ENCODE measurements around the gene SLC6A11. TPM values are rescaled to one million over a fixed set of nuclear protein-coding genes. Genes with fewer than 3 reads are reported as not detected.

The SLC6A11 gene
- polyA plus RNA-seq, 4 donors: 0.04 TPM; not detected in 3

DNA sequence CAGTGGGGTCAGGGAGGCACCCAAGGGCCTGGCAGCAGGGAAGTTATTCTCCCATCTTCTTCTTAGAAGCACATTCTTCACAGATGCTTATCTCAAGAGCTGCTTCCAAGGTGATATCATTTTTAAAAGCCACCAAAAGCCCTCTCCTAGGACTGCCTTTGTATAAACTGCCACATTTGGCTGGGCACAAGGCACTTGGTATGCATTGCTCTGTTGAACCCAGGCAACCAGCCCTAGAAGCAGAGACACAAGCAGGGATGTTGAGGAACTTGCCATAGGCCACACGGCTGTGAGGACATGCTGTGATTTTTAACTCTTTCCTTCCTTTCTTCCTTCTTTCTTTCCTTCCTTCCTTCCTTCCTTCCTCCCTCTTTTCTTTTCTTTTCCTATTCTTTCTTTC, 169.2 kb downstream of the SLC6A11 start:
- no peaks in the 10 kb centered on the region for H3K4me1 ChIP-seq (ENCODE audit: control insufficient read depth in 3 of 3, insufficient read depth in 2 of 3, low read depth in 1 of 3, low read length in 2 of 3)
- no peak for FAIRE-seq

DNA sequence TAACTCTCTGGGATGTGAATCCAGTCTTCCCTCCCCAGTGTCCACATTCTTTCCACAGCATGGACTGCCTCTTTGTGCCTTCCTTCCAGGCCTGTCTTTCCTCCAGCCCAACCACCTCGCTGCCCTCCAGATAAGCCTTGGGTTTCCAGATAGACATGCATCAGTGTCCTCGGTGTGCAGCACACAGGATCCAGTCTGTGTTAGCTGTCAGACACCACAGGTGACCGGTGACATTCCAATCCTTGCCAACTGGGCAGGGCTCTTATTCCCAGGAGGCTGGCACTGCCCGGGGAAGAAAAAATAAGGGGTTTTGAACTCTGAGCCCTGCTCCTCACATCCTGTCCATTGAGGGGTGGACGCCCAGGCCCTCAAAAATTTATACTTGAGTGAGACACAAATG, 170.6 kb downstream of the SLC6A11 start:
- Histone ChIP-seq H3K36me3 (ENCODE audit: control insufficient read depth in 3 of 3, insufficient read depth in 2 of 3, low read depth in 1 of 3, low read length in 3 of 3) (no peaks in the 10 kb centered on the region), H3K4me3 (ENCODE audit: low read depth in 1 of 3, low read length in 3 of 3) (no peak overlapping the region), H3K27ac (ENCODE audit: low read depth in 1 of 3, low read length in 2 of 3) (no peak overlapping the region), H3K4me1 (ENCODE audit: control insufficient read depth in 3 of 3, insufficient read depth in 2 of 3, low read depth in 1 of 3, low read length in 2 of 3) (no peaks in the 10 kb centered on the region), H3K9me3 (ENCODE audit: control insufficient read depth in 2 of 2, insufficient read depth in 1 of 2, low read depth in 1 of 2, low read length in 1 of 2) (no peaks in the 10 kb centered on the region), H3K27me3 (ENCODE audit: control insufficient read depth in 3 of 3, insufficient read depth in 3 of 3, low read length in 3 of 3) (peaks cover 0 to 20% (median 6%) of the 10 kb centered on the region in 3 donors)
- DNase-seq: no peak
- no peak for FAIRE-seq
- 72 to 82% (median 74%) methylated on average over 5 of the region's 5 CpGs for WGBS, 3 donors

More for the DNA sequence above, 169.2 kb downstream of the SLC6A11 start:
- no peak for DNase-seq
- 42 to 47% (median 47%) methylated on average over 1 of the region's 1 CpG for WGBS, 3 donors
- H3K27ac ChIP-seq (ENCODE audit: low read depth in 1 of 3, low read length in 2 of 3): no peak overlapping the region
- H3K36me3 ChIP-seq (ENCODE audit: control insufficient read depth in 3 of 3, insufficient read depth in 2 of 3, low read depth in 1 of 3, low read length in 3 of 3): no peaks in the 10 kb centered on the region
- peaks cover 0 to 8% (median 4%) of the 10 kb centered on the region in 3 donors for H3K27me3 ChIP-seq (ENCODE audit: control insufficient read depth in 3 of 3, insufficient read depth in 3 of 3, low read length in 3 of 3)
- H3K4me3 ChIP-seq (ENCODE audit: low read depth in 1 of 3, low read length in 3 of 3): no peak overlapping the region
- H3K9me3 ChIP-seq (ENCODE audit: control insufficient read depth in 2 of 2, insufficient read depth in 1 of 2, low read depth in 1 of 2, low read length in 1 of 2): no peaks in the 10 kb centered on the region

DNA sequence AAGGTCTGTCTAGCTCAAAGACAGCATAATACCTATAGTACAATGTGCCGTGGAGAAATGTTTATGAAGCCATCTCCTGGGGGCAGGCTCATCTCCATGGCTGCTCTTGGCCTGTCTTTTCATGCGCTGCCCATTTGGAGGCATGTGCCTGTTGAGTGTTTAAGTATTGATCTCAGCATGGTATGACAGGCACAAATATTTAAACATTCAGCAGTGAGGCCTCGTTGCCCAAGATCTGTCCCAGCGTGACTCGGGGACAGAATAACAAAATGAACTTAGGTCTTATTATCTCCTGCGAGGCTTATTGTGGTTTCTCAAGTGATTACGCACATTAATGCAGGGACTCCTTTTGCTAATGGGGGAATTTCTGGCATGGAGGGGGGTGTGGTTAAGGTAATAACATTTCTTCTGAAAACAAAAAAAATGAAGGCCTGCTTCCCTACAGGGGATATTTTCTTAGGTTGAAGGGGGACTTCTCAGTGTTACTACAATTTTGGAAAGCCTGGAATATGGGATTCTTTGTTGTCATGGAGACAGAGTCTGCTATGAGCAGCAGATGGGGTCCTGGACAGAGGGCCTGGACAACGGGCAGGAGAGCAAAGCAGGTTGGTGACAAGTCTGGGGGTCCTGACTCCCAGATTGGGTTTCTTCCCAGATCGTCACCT, 172.1 kb downstream of the SLC6A11 start:
- 56 to 66% (median 62%) methylated on average over 9 of the region's 9 CpGs for WGBS, 3 donors
- no peaks in the 10 kb centered on the region for H3K9me3 ChIP-seq (ENCODE audit: control insufficient read depth in 2 of 2, insufficient read depth in 1 of 2, low read depth in 1 of 2, low read length in 1 of 2)
- no peak overlapping the region for H3K4me3 ChIP-seq (ENCODE audit: low read depth in 1 of 3, low read length in 3 of 3)
- peaks cover 0 to 29% (median 6%) of the 10 kb centered on the region in 3 donors for H3K27me3 ChIP-seq (ENCODE audit: control insufficient read depth in 3 of 3, insufficient read depth in 3 of 3, low read length in 3 of 3)
- no peaks in the 10 kb centered on the region for H3K36me3 ChIP-seq (ENCODE audit: control insufficient read depth in 3 of 3, insufficient read depth in 2 of 3, low read depth in 1 of 3, low read length in 3 of 3)
- no peaks in the 10 kb centered on the region for H3K4me1 ChIP-seq (ENCODE audit: control insufficient read depth in 3 of 3, insufficient read depth in 2 of 3, low read depth in 1 of 3, low read length in 2 of 3)
- no peak for DNase-seq
- no peak overlapping the region for H3K27ac ChIP-seq (ENCODE audit: low read depth in 1 of 3, low read length in 2 of 3)
- no peak for FAIRE-seq

DNA sequence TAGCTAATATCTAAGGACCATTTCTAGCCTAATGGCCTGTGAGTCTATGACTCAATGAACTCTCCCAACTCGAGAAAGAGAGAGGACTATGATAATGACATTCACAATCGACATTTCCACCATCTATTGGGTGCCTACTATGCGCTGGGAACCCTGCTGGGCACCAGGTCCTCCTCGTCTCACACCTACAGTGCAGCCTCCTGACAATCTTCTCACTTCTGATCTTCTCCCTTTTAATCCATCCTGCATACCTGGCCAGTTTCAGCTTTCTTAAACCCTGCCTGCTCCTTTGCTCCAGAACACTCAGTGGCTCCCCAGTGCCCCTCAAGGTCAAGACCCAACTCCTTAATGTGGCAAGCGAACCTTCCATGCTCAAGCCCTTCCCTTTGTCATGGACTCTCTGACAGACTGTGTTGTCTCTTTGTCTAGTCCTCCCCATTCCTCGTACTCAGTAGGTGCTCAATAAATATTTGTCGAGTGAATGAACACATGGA, 173.0 kb downstream of the SLC6A11 start:
- Histone ChIP-seq H3K9me3 (ENCODE audit: control insufficient read depth in 2 of 2, insufficient read depth in 1 of 2, low read depth in 1 of 2, low read length in 1 of 2) (no peaks in the 10 kb centered on the region), H3K4me1 (ENCODE audit: control insufficient read depth in 3 of 3, insufficient read depth in 2 of 3, low read depth in 1 of 3, low read length in 2 of 3) (no peaks in the 10 kb centered on the region), H3K36me3 (ENCODE audit: control insufficient read depth in 3 of 3, insufficient read depth in 2 of 3, low read depth in 1 of 3, low read length in 3 of 3) (no peaks in the 10 kb centered on the region), H3K27me3 (ENCODE audit: control insufficient read depth in 3 of 3, insufficient read depth in 3 of 3, low read length in 3 of 3) (peaks cover 0 to 38% (median 8%) of the 10 kb centered on the region in 3 donors), H3K4me3 (ENCODE audit: low read depth in 1 of 3, low read length in 3 of 3) (no peak overlapping the region), H3K27ac (ENCODE audit: low read depth in 1 of 3, low read length in 2 of 3) (no peak overlapping the region)
- FAIRE-seq (no peak), DNase-seq (no peak)
- WGBS, 3 donors: 69 to 75% (median 70%) methylated on average over 7 of the region's 7 CpGs

Other genes starting within 250 kb of the SLC6A11 start
- under 1 TPM in 2 of 4 donors, not detected in 2; 0.27 to 0.72 TPM for gene SLC6A1, start 176.5 kb downstream of the SLC6A11 start, polyA plus RNA-seq

Measured in small intestine (tissue), 7 donors.